Activated CD8-positive, alpha-beta memory T cell treated with anti-CD3 and anti-CD28 coated beads, Interleukin-2, amount 50 U/mL, for 1 hour (primary cell): ENCODE results near the gene SYK.

Experiments used
- DNase-seq: peaks from one replicate; pipeline ENCODE4 v3.0.0-alpha.2; 2020; ENCODE audit errors: extremely low read depth

Gene SYK

DNA sequence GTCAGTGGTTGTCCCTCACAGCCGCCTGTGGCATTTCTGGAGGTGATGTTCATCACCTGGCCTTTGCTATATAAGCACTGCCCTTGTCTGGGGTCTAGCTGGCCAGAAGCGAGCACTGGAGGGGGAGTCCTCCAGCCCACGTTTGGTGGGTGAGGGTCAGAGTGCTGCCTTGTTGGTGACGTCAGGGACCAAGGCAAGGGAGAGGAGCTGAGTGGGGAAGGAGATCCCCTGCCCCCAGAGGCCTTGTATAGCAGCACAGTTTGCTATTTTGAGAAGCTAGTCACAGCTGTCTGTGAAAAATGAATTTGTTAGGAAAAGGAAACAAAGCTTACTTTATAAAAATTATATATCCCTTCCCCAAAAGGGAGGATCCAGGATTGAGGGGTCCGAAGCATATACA, 49.8 kb downstream of the SYK start:
- DNase-seq, result no peak

GRCh38 chr9:90853945-90854344, 52.3 kb downstream of the SYK start:
- no peak for DNase-seq

- no peak for DNase-seq
Observed at GRCh38 chr9:90854637-90855175, 53.1 kb downstream of the SYK start.

DNA sequence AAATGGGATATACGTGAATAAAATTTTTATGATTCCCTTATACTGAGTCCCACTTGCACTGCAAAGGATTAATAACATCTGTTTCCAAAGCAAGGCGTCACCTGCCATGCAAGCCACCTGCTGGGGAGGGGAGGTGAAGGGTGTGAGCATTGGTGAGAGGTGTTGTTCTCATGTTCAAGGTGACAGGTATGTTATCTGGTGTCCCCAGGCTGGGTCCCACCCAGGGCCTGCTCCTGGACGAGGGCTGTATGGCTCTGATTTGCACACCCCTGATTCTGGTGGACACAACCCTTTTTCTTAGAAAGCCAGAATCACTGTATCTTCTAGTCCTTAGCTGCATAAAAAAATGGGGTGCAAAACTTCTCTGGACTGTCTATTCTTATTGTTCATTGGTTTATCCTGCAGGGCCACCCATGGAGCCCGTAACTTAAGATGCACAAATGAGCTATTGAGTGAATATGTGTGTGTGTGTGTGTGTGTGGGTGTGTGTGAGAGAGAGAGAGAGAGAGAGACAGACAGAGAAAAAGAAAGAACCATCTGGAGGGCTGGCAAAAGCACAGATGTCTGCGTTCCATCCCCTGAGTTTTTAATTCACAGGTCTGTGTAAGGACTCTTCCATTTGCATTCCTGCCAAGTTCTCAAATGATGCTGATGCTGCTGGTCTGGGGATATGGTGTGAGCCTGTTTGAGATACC, 53.7 kb downstream of the SYK start:
- no peak for DNase-seq

DNA sequence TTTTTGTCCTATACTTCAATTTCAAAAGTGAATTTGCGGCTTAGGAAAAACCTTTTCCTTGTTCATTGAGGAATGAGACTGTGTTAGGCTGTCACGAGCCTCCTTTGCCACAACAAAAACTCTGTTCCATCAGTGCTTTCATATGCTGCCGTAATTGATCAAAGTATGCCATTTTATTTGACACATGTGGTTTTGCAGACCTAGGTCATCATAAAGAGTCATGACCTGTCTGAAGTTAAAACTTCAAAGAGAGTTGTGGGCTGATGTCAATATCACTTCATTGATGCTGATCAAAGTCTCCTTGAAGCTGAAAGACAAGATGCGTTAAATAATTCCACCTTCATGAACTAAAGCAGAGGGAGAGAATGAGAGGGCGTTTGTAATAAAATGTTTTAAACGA, 55.5 kb downstream of the SYK start:
- DNase-seq, result no peak

GRCh38 chr9:90857855-90858254, 56.2 kb downstream of the SYK start:
- DNase-seq, result no peak

DNA sequence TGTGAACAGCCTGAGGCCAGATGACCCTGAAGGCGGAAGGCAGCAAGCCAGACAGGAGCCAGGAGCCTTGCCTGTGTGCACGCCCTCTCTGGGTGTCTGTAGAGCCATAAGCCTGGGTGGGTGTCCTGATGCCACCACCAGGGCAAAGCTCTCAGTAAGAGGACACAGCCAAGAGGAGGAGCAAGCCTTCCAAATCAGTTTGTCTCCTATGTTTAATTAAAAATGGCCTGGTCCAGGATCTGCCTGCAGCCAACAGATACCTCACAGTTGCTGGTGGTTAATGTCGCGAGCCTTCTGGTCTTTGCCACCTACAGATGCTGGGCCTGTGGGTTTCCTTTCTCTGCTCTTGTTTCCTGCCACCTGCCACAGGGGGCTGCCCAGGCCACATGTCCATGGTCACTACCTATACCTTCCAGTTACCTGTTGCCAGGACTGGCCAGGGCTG, 56.9 kb downstream of the SYK start:
- DNase-seq, result no peak

DNA sequence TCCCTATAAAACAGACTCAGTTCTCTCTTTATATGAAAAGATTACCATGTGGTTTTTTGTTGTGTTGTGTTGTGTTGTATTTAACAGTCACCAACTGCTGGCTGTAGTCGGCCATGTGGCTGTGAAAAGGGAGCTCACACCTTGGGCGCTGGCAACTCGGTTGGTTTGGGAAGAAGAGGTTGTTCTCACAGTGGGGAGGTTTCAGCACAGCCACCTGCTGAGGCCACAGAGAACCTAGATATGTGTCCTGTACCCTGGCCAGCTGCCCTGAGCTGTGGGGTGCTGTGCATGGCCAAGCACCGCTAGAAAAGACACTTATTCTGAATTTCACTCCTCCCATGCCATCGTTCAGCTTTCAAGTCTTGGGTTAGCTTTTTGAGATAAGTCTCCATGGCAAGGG, 58.8 kb downstream of the SYK start:
- no peak for DNase-seq

DNA sequence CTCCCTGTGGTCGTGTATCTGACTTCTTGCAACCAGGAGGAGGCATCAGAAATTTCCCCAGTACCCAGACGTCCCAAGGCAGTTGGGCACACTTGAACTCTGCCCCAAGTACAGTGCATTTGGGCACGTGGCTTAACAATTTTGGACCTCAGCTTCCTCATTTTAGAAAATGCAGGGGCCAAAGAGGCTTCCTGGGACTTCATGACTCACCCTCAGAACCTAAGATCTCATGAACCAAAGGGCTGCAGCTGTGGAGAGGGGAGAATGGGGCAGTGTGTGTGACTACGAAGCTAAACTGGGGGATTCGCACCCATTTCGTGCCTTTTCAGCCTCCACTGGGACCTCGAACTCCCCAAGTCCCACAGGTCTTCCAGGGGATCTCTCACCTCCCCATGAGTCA, 59.2 kb downstream of the SYK start:
- DNase-seq, result no peak

GRCh38 chr9:90861380-90861779, 59.8 kb downstream of the SYK start:
- DNase-seq, result no peak

DNA sequence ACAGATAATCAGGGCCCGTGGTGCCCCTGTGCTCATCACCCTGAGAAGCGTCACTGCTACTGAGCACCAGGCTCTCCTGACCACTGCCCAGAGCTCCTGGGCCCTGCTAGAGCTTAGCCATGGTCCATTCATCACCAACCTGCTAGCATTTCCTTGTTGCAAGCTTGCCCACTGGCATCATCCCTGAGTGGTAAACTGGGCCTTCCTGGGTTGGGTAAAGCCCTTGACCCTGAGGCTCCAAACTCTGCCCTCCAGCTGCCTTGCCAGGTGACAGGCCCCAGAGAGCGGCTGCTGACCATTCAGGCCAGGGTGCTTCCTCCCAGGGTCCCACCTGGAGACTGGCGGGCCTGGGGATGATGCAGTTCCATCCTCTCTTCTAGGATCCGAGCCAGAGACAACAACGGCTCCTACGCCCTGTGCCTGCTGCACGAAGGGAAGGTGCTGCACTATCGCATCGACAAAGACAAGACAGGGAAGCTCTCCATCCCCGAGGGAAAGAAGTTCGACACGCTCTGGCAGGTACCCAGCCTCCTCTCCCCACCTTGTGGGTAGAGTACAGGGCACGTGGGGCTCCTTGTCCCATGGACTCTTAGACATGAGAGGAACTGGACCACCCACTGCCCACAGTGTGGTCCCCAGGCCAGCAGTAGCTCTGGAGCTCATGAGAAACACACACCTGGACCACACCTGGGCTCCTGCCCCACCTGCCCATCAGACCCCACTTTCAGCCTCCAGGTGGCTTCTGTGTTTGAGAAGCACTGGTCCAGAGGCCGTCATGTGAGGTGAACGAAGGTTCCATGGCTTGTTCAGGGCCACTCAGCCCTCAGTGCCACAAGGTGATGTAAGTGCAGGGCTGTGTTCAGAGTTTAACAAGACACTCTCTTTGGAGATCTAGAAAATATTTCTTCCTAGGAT, 60.5 kb downstream of the SYK start:
- no peak for DNase-seq

GRCh38 chr9:90864779-90865178, 63.2 kb downstream of the SYK start:
- DNase-seq, result no peak

GRCh38 chr9:90867101-90867500, 65.5 kb downstream of the SYK start:
- DNase-seq, result no peak

GRCh38 chr9:90868555-90868954, 66.9 kb downstream of the SYK start:
- DNase-seq, result no peak

DNA sequence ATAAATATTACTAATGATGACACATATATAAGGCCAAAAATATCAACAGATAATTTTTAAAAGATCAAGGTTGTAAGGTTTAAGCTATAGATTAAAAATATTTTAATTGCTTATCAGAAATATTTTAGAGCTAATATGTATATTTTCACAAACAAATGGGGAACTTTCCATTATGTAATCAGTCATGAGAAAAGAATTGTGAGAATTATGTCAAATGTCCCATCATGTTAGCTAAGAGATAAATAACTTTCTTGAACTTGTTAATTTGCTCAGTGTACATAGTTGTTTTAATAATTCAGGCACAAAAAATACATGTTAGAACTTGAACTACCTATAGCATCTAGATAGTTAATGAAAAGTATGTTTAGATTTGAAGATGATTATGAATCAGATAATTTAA, 67.7 kb downstream of the SYK start:
- no peak for DNase-seq

DNA sequence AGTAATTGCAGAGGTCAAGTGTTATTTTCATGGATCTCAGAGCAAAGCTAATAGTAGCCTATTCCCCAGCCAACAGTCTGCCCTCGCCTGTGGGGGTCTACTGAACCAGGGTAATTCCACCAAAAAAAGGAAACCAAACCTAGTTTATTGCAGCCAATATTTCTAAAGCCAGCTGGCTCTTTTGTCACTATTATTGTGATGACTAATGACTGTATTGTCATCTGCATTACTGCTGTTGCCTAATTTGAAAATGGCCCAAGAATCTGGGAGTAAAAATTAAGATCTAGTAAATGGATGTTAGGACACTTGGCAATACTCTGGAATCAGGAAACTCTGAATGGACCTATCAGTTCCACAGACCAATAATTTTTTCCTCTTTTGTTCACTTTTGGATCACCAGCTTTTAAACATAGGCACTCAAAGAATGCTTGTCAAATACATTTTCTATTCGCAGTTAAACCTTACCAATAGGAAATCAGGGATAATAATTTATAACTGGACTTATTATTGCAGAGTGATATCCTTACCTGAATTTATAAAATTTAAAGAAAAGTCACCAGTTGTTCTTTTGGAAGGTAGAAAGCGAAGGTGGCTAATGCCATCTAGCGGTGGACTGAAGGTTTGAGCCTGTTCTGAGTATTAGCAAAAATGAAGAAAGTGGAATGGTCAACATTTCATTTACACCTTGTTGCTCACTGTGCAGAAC, 69.2 kb downstream of the SYK start:
- DNase-seq, result no peak

GRCh38 chr9:90871327-90871935, 69.8 kb downstream of the SYK start:
- DNase-seq, result no peak

DNA sequence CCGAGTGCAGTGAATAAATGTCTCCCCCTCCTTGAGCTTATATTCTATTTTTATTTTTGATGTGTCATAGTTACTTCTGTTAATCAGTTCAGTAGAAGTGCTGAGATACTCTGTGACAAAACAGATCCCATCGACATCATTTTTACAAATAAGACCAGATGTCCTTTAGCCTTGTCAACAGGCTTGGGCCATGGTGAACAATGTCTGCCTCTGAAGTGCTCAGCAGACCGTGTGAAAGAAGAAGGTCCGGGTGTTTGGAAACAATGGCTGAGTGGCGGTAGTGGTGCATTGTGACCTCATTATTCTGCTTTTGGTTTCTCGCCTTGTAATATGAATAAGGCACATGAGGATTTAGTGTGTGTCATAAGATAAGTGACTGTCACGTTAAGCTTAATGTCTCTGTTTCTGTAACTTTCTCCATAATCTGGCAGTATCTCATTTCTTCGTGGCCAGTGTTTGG, 71.2 kb downstream of the SYK start:
- no peak for DNase-seq

- DNase-seq, result no peak
Observed at GRCh38 chr9:90873422-90873821, 71.8 kb downstream of the SYK start.

GRCh38 chr9:90874194-90874593, 72.6 kb downstream of the SYK start:
- DNase-seq, result no peak

GRCh38 chr9:90878562-90878961, 76.9 kb downstream of the SYK start:
- no peak for DNase-seq

DNA sequence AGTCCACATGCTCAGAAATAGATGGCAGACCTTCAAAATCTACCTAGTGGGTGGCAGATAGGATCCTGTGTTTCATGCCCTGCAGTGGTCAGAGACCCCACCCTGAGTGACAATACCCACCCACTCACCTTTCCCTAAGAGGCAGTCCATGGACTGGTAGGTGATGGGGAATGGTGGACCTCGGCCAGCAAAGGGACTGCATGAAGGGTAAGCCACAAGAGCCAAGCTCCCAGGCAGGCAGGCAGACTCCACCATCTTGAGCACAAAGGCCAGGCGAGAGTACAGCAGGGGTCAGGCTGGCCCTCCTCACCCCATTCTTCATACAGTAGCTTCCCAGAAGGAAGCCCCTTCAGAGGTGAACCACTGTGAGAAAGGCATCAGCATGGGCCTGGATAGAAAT, 78.4 kb downstream of the SYK start:
- no peak for DNase-seq
